Superior temporal gyrus (tissue), 1 donor: ENCODE results near the gene PAK3.
A peak's percentile ranks its signal among the peaks of the same experiment; 100 is the strongest.

Experiments used
- DNase-seq: peaks from one replicate; pipeline ENCODE4 v3.0.0-alpha.2; 2016; ENCODE audit errors: extremely low spot score

Gene PAK3

GRCh38 chrX:111131572-111131971 lies 35.6 kb downstream of the PAK3 start:
- no peak for DNase-seq

GRCh38 chrX:111133389-111133788 lies 37.4 kb downstream of the PAK3 start:
- no peak for DNase-seq

GRCh38 chrX:111145878-111146277 lies 49.9 kb downstream of the PAK3 start:
- DNase-seq, result no peak

- DNase-seq, result no peak
Measured at GRCh38 chrX:111151764-111152163, 55.8 kb downstream of the PAK3 start.

GRCh38 chrX:111159232-111159631 lies 63.2 kb downstream of the PAK3 start:
- DNase-seq, result no peak

GRCh38 chrX:111164728-111165127 lies 68.7 kb downstream of the PAK3 start:
- DNase-seq, result no peak

GRCh38 chrX:111165902-111166301 lies 69.9 kb downstream of the PAK3 start:
- DNase-seq, result no peak

- DNase-seq, result no peak
Measured at GRCh38 chrX:111167334-111167733, 71.3 kb downstream of the PAK3 start.

GRCh38 chrX:111168314-111168713 lies 72.3 kb downstream of the PAK3 start:
- peak; percentile 35 for DNase-seq

GRCh38 chrX:111169141-111169540 lies 73.2 kb downstream of the PAK3 start:
- DNase-seq, result no peak

- no peak for DNase-seq
Measured at GRCh38 chrX:111170017-111170416, 74.0 kb downstream of the PAK3 start.

- no peak for DNase-seq
Measured at GRCh38 chrX:111180750-111181240, 84.8 kb downstream of the PAK3 start.

- DNase-seq, result no peak
Measured at GRCh38 chrX:111181951-111182350, 86.0 kb downstream of the PAK3 start.

GRCh38 chrX:111182997-111183396 lies 87.0 kb downstream of the PAK3 start:
- DNase-seq, result no peak

GRCh38 chrX:111191598-111191997 lies 95.6 kb downstream of the PAK3 start:
- no peak for DNase-seq

GRCh38 chrX:111199505-111199904 lies 103.5 kb downstream of the PAK3 start:
- DNase-seq, result no peak

- no peak for DNase-seq
Measured at GRCh38 chrX:111200327-111200726, 104.3 kb downstream of the PAK3 start.

GRCh38 chrX:111207851-111208250 lies 111.9 kb downstream of the PAK3 start:
- DNase-seq, result no peak

- DNase-seq, result no peak
Measured at GRCh38 chrX:111216293-111216801, 120.4 kb downstream of the PAK3 start.

- peak; percentile 60 for DNase-seq
Measured at GRCh38 chrX:111244235-111244750, 148.3 kb downstream of the PAK3 start.

- no peak for DNase-seq
Measured at GRCh38 chrX:111254896-111255693, 159.1 kb downstream of the PAK3 start.

GRCh38 chrX:111257733-111258132 lies 161.7 kb downstream of the PAK3 start:
- no peak for DNase-seq

- no peak for DNase-seq
Measured at GRCh38 chrX:111259559-111259958, 163.6 kb downstream of the PAK3 start.
